NB4 (cell line): ENCODE measurements around the gene GADL1.

Experiments
- DNase-seq: peaks from one replicate; pipeline ENCODE4 v3.0.0; 2010; ENCODE audit warnings: low read depth
- H3K4me3 ChIP-seq: one replicate; pipeline ENCODE4 v1.5.1; 2011; ENCODE audit warnings: mild to moderate bottlenecking, low read depth, low read length, moderate library complexity
- MYC ChIP-seq: IDR thresholded peaks from 2 replicates; pipeline ENCODE4 v1.6.1; 2011; ENCODE audit warnings: low read depth, low read length
- POLR2A ChIP-seq: IDR thresholded peaks from 2 replicates; pipeline ENCODE4 v1.6.1; 2011; ENCODE audit warnings: mild to moderate bottlenecking; ENCODE audit not compliant: insufficient read length; ENCODE audit errors: extremely low read depth
- TF ChIP-seq, protein P1 (sequence below): IDR thresholded peaks from one replicate; pipeline ENCODE4 v1.5.1; 2012; ENCODE audit warnings: low read depth, low read length
- TF ChIP-seq, protein P2 (sequence below): IDR thresholded peaks from 2 replicates; pipeline ENCODE4 v1.6.1; 2011; ENCODE audit warnings: low read depth, low read length

The GADL1 gene

DNA sequence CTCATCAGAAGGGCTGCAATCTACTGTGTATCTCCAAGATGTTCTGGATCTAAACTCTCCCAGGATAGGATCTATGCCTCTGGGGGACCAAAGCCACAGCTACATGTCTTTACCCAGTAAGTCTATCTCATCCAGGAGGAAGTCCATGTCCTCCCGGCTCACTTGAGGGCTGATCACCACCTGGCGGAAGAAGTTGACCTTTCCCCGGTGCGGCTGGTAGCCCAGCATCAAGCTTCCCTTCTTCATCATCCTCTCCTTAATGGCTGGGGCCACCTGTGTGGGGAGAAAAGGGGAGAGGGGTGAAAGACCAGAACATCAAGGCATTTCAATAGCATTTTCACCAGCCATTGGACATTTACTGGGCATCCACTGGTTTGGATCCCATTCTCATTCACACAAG is 166.3 kb downstream of the GADL1 start:
- no peak overlapping the region for H3K4me3 ChIP-seq
- TF ChIP-seq, protein P1, sequence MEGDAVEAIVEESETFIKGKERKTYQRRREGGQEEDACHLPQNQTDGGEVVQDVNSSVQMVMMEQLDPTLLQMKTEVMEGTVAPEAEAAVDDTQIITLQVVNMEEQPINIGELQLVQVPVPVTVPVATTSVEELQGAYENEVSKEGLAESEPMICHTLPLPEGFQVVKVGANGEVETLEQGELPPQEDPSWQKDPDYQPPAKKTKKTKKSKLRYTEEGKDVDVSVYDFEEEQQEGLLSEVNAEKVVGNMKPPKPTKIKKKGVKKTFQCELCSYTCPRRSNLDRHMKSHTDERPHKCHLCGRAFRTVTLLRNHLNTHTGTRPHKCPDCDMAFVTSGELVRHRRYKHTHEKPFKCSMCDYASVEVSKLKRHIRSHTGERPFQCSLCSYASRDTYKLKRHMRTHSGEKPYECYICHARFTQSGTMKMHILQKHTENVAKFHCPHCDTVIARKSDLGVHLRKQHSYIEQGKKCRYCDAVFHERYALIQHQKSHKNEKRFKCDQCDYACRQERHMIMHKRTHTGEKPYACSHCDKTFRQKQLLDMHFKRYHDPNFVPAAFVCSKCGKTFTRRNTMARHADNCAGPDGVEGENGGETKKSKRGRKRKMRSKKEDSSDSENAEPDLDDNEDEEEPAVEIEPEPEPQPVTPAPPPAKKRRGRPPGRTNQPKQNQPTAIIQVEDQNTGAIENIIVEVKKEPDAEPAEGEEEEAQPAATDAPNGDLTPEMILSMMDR: no peak
- TF ChIP-seq MYC (no peak), POLR2A (no peak)
- TF ChIP-seq, protein P2, sequence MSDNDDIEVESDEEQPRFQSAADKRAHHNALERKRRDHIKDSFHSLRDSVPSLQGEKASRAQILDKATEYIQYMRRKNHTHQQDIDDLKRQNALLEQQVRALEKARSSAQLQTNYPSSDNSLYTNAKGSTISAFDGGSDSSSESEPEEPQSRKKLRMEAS: no peak
- no peak for DNase-seq

DNA sequence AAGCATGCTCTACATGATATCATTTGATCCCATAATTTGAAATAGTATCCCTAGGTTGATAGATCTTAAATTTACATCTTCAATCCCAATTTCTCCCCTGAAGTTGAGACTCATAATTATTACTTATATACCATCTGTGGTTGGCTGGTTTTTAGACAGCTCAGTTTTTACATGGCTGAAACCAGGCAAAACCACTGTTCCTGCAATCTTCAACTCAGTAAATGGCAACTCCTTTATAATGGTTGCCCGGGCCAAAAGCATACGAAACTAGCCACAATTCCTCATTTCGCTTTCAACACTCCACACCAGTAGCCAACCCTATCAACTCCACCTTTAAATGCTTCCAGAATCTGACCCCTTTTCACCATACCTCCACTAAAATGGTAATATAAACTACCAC is 169.6 kb downstream of the GADL1 start:
- H3K4me3 ChIP-seq: no peak overlapping the region
- TF ChIP-seq MYC: no peak
- TF ChIP-seq, protein P1: no peak
- TF ChIP-seq POLR2A: no peak
- TF ChIP-seq, protein P2: no peak
- DNase-seq: no peak

- no peak for DNase-seq
- no peak overlapping the region for H3K4me3 ChIP-seq
- TF ChIP-seq POLR2A (no peak), MYC (no peak)
- TF ChIP-seq, protein P2: no peak
- TF ChIP-seq, protein P1: no peak
Observed at GRCh38 chr3:30723211-30723610, 171.2 kb downstream of the GADL1 start.

DNA sequence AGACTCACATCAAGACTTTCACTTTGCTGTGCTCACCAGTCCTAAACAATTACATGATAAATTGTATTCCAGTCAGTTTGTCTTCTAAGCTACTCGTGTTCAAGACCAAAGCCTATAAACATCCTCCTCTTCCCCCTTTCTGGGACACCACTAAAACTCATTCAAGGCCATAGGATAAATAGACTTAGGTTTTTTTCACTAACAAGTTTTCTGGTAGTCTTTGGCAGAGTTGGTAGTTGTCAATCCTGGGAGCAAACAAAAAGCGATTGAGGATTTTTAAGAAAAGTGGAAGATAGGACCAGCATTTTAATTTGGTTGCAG is 173.2 kb downstream of the GADL1 start:
- no peak for DNase-seq
- no peak overlapping the region for H3K4me3 ChIP-seq
- TF ChIP-seq, protein P2: no peak
- TF ChIP-seq, protein P1: no peak
- TF ChIP-seq POLR2A (no peak), MYC (no peak)

- no peak for TF ChIP-seq POLR2A
- TF ChIP-seq, protein P2: no peak
- TF ChIP-seq, protein P1: no peak
- no peak overlapping the region for H3K4me3 ChIP-seq
- DNase-seq: no peak
Observed at GRCh38 chr3:30720586-30721313, 173.7 kb downstream of the GADL1 start.

- DNase-seq: no peak
- H3K4me3 ChIP-seq: no peak overlapping the region
- TF ChIP-seq, protein P1: no peak
- TF ChIP-seq, protein P2: no peak
- TF ChIP-seq POLR2A (no peak), MYC (no peak)
Observed at GRCh38 chr3:30719536-30719935, 174.9 kb downstream of the GADL1 start.
